Natural killer cell (primary cell): Measurements from ENCODE around the gene RFPL3. TPM values are rescaled to one million over a fixed set of nuclear protein-coding genes. Genes with fewer than 3 reads are reported as not detected.

ENCODE experiments used
- ATAC-seq, 3 donors: fragments of 150-1000 bp in 2 of 3; fragments of 200-7000 bp in 1 of 3; cut with Tn5 transposase; 1 replicate in 1 of 3; 2 replicates in 2 of 3; pipeline ENCODE4 v1.10.0; 2021; ENCODE audit warnings: mild to moderate bottlenecking in 2 of 3, moderate library complexity in 2 of 3
- DNase-seq, 2 donors: peaks; one replicate each; pipeline versions ENCODE4 v3.0.0 to v3.0.0-alpha.2; 2013 to 2021; ENCODE audit warnings: mixed read lengths in 1 of 2
- H3K27ac ChIP-seq: one replicate; pipeline ENCODE4 v1.5.1; 2013; ENCODE audit warnings: mild to moderate bottlenecking, low read length
- H3K27me3 ChIP-seq: one replicate; pipeline ENCODE4 v1.6.1; 2013; ENCODE audit warnings: low read length; ENCODE audit not compliant: control insufficient read depth, insufficient read depth
- H3K36me3 ChIP-seq: one replicate; pipeline ENCODE4 v1.6.1; 2013; ENCODE audit warnings: low read length; ENCODE audit not compliant: control insufficient read depth, insufficient read depth
- H3K4me1 ChIP-seq: one replicate; pipeline ENCODE4 v1.6.1; 2013; ENCODE audit warnings: low read length; ENCODE audit not compliant: control insufficient read depth, insufficient read depth
- H3K4me3 ChIP-seq: one replicate; pipeline ENCODE4 v1.5.1; 2013; ENCODE audit warnings: low read length
- H3K9me3 ChIP-seq: one replicate; pipeline ENCODE4 v1.6.1; 2013; ENCODE audit warnings: low read length; ENCODE audit not compliant: control insufficient read depth, insufficient read depth
- H3K27ac Mint-ChIP-seq, 2 donors: one replicate each; pipeline ENCODE4 v1.8.0; 2022; ENCODE audit warnings: mild to moderate bottlenecking in 2 of 2, mixed read lengths in 2 of 2, moderate library complexity in 1 of 2
- H3K27me3 Mint-ChIP-seq, 2 donors: one replicate each; pipeline ENCODE4 v1.8.0; 2022; ENCODE audit warnings: low read depth in 2 of 2, mixed read lengths in 2 of 2
- H3K36me3 Mint-ChIP-seq: one replicate; pipeline ENCODE4 v1.8.0; 2022; ENCODE audit warnings: mixed read lengths
- H3K4me1 Mint-ChIP-seq, 2 donors: one replicate each; pipeline ENCODE4 v1.8.0; 2022; ENCODE audit warnings: mixed read lengths in 2 of 2
- H3K4me3 Mint-ChIP-seq: one replicate; pipeline ENCODE4 v1.8.0; 2022; ENCODE audit warnings: mild to moderate bottlenecking, moderate library complexity, mixed read lengths
- H3K9me3 Mint-ChIP-seq, 2 donors: one replicate each; pipeline ENCODE4 v1.8.0; 2022; ENCODE audit warnings: mixed read lengths in 2 of 2
- WGBS: methylation state at CpG from one replicate; pipeline ENCODE4 v1.1.7; 2013; ENCODE audit warnings: missing lambda C conversion rate; ENCODE audit not compliant: insufficient coverage; 5-methylcytosine and 5-hydroxymethylcytosine counted together
- intact Hi-C: fragments of 100-400 bp; cut with micrococcal nuclease; formaldehyde crosslinking; loops from one replicate; pipeline ENCODE4 v1.14.2; 2022
- total RNA-seq, 4 donors: library from RNA; stranded (reverse); fragments of 120-200 nt in 1 of 4; gene quantifications; one replicate each; pipeline versions ENCODE4 v1.2.3 to v1.2.4, GENCODE V29; 2013 to 2022
- TF ChIP-seq, protein P1 (sequence below): fragments of 200-600 bp; IDR thresholded peaks from one replicate; pipeline ENCODE4 v1.8.0; 2022; ENCODE audit warnings: antibody characterized with exemption

RFPL3 gene
- total RNA-seq, 3 donors from 2014 or later (not counting 1 experiment from before 2014, with no cell fraction given), result not detected

DNA sequence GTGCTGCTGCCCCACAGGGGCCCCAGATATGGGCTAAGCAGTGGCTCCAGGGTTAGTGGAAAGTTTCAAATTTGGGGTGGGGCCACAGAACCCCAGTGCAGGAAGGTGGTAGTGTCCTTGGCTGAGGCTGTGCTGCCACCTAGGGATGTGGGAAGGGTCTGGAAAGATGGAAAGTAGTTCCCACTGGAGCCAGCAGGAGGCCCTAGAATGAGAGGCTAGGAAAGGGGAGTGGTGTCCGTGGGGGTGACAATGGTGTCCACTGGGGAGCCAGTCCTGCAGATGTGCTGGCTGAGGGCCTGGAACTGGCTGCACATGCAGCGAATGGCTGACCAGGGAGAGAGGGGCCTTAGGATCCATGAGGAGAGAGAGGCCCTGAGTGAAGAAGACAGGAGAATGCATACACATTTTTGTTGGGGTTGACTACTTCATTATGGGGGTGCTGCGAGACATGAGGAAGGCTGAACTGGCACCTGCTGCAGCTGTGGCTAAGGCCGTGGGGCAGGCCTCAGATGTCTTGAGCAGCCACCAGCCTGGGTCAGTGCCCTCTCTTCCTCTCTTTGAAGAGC is 21.1 kb downstream of the RFPL3 start:
- H3K9me3 ChIP-seq, result no peaks in the 10 kb centered on the region
- no peak overlapping the region for H3K4me3 Mint-ChIP-seq
- DNase-seq (no peak), ATAC-seq (no peak)
- H3K4me1 ChIP-seq, result no peaks in the 10 kb centered on the region
- H3K36me3 ChIP-seq, result no peaks in the 10 kb centered on the region
- H3K4me1 Mint-ChIP-seq, result no peaks in the 10 kb centered on the region
- peaks cover 0 to 4% of the 10 kb centered on the region in 2 donors for H3K27me3 Mint-ChIP-seq
- no peaks in the 10 kb centered on the region for H3K27me3 ChIP-seq
- no peak overlapping the region for H3K4me3 ChIP-seq
- no peaks in the 10 kb centered on the region for H3K9me3 Mint-ChIP-seq
- 46% methylated on average over 4 of the region's 4 CpGs for WGBS
- intact Hi-C loops, result no loop called here
- H3K27ac Mint-ChIP-seq, result no peak overlapping the region
- H3K27ac ChIP-seq, result no peak overlapping the region
- TF ChIP-seq, protein P1, sequence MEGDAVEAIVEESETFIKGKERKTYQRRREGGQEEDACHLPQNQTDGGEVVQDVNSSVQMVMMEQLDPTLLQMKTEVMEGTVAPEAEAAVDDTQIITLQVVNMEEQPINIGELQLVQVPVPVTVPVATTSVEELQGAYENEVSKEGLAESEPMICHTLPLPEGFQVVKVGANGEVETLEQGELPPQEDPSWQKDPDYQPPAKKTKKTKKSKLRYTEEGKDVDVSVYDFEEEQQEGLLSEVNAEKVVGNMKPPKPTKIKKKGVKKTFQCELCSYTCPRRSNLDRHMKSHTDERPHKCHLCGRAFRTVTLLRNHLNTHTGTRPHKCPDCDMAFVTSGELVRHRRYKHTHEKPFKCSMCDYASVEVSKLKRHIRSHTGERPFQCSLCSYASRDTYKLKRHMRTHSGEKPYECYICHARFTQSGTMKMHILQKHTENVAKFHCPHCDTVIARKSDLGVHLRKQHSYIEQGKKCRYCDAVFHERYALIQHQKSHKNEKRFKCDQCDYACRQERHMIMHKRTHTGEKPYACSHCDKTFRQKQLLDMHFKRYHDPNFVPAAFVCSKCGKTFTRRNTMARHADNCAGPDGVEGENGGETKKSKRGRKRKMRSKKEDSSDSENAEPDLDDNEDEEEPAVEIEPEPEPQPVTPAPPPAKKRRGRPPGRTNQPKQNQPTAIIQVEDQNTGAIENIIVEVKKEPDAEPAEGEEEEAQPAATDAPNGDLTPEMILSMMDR, result no peak
- no peaks in the 10 kb centered on the region for H3K36me3 Mint-ChIP-seq

DNA sequence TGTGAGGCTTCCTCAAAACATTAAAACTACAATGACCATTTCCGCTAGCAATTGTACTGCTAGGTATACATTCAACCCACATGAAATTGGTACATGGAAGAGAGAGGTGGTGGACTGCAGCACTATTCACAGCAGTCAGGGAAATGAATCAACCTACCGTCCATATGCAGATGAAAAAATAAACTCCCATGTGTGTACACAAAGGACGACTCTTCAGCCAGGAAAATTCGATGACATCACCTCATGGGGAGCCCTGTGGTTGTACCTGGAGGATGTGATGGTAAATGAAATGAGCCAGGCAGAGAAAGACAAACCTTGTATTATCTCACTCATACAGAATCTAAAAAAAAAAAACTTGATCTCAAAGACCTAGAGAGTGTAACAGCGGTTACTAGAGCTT is 23.3 kb downstream of the RFPL3 start:
- no peak overlapping the region for H3K4me3 Mint-ChIP-seq
- no peaks in the 10 kb centered on the region for H3K9me3 ChIP-seq
- no peak overlapping the region for H3K27ac Mint-ChIP-seq
- H3K4me1 Mint-ChIP-seq, result no peaks in the 10 kb centered on the region
- 100% methylated on average over 2 of the region's 5 CpGs for WGBS
- no peak overlapping the region for H3K4me3 ChIP-seq
- H3K36me3 ChIP-seq, result peaks cover 5% of the 10 kb centered on the region
- no peaks in the 10 kb centered on the region for H3K4me1 ChIP-seq
- intact Hi-C loops, result no loop called here
- ATAC-seq (no peak), DNase-seq (no peak)
- no peak overlapping the region for H3K27ac ChIP-seq
- H3K9me3 Mint-ChIP-seq, result no peaks in the 10 kb centered on the region
- TF ChIP-seq, protein P1, result no peak
- H3K27me3 Mint-ChIP-seq, result no peaks in the 10 kb centered on the region
- H3K27me3 ChIP-seq, result no peaks in the 10 kb centered on the region
- H3K36me3 Mint-ChIP-seq, result no peaks in the 10 kb centered on the region

DNA sequence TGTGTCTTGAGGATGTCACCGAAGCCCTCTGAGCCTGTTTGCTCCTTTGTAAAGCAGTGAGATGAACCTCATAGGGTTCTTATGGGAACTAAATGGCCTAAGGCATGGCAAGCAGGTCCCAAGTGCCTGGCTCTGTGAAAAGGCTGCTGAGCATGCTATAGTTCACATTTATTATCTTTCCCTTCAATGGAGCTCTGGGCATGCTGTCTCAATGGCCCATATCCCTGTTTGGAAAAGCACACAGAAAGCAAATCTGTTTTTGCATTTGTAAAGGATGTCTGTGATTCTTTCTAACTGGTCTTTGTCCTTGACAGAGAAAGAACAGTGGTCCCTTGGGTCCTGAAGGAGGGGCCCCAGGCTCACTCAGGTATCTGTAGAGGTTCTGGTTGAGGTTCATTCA is 28.0 kb downstream of the RFPL3 start:
- Mint-ChIP-seq H3K9me3 (no peaks in the 10 kb centered on the region), H3K27ac (no peak overlapping the region), H3K27me3 (no peaks in the 10 kb centered on the region), H3K36me3 (no peaks in the 10 kb centered on the region), H3K4me3 (no peak overlapping the region), H3K4me1 (no peaks in the 10 kb centered on the region)
- TF ChIP-seq, protein P1, result no peak
- Histone ChIP-seq H3K9me3 (no peaks in the 10 kb centered on the region), H3K4me1 (no peaks in the 10 kb centered on the region), H3K4me3 (no peak overlapping the region), H3K27me3 (no peaks in the 10 kb centered on the region), H3K36me3 (peaks cover 27% of the 10 kb centered on the region), H3K27ac (no peak overlapping the region)
- intact Hi-C loops, result no loop called here
- ATAC-seq (no peak), DNase-seq (no peak)
- 100% methylated on average over 1 of the region's 1 CpG for WGBS

DNA sequence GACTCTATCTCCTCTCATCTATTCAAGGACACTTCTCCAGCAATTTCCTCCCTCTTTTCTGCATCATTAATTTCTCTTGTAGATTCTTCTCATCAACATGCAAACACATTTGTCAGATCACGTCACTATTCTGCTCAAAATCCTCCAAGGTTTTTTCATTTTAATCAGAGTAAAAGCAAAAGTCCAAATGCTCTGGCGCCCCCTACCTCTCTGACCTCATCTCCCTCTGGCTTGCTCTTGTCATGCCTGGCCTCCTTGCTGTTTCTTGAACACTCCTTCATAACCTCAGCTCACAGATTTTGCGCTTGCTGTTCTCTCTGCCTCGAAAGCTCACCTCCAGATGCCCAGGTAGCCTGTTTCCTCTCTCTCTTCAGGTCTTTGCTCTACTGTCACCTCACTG is 32.0 kb downstream of the RFPL3 start:
- intact Hi-C loops, result no loop called here
- Histone ChIP-seq H3K4me1 (no peaks in the 10 kb centered on the region), H3K36me3 (peaks cover 59% of the 10 kb centered on the region), H3K4me3 (no peak overlapping the region), H3K27me3 (no peaks in the 10 kb centered on the region), H3K9me3 (no peaks in the 10 kb centered on the region), H3K27ac (no peak overlapping the region)
- 89% methylated on average over 4 of the region's 4 CpGs for WGBS
- peak overlapping the region in 1 of 2 donors; percentile 2 for H3K27ac Mint-ChIP-seq
- H3K4me3 Mint-ChIP-seq, result no peak overlapping the region
- H3K4me1 Mint-ChIP-seq, result no peaks in the 10 kb centered on the region
- no peaks in the 10 kb centered on the region for H3K36me3 Mint-ChIP-seq
- TF ChIP-seq, protein P1, result peak; percentile 16
- H3K9me3 Mint-ChIP-seq, result no peaks in the 10 kb centered on the region
- DNase-seq (peak in 1 of 2 donors; percentile 30), ATAC-seq (no peak)
- no peaks in the 10 kb centered on the region for H3K27me3 Mint-ChIP-seq
